Body of pancreas (tissue), 4 donors: Measurements from ENCODE around the gene FICD.

Experiments used
- POLR2A ChIP-seq, 3 donors: fragments of 450-650 bp; IDR thresholded peaks; one replicate each; pipeline ENCODE4 v1.6.1; 2016; ENCODE audit warnings: antibody characterized with exemption in 3 of 3, mild to moderate bottlenecking in 2 of 3
- TF ChIP-seq, protein P1 (sequence below), 7 experiments: fragments of 450-650 bp in 4 of 7; fragments of 200-600 bp in 3 of 7; sonication (generic) in 3 of 7; IDR thresholded peaks; one replicate each; pipeline ENCODE4 v1.5.1; 2016 to 2019; ENCODE audit warnings: antibody characterized with exemption in 7 of 7

DNA sequence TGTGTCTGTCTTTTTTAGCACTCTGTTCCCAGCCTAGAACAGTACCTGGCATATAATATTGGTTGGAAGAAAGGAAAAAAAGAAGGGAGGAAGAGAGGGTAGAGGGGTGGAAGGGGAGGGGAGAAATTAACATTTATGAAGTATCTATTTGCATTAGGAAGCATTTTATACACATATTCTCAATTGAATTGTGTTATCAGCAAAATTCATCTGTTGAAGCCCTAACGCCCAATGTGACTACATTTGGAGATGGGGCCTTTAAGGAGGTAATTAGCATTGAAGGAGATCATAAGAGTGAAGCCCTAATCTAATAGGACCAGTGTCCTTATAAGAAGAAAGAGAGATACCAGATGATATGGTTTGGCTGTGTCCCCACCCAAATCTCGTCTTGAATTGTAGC is 30.2 kb upstream of the FICD start:
- TF ChIP-seq POLR2A (IDR thresholded peaks at IDR 0.05), result no peak
- TF ChIP-seq, protein P1, sequence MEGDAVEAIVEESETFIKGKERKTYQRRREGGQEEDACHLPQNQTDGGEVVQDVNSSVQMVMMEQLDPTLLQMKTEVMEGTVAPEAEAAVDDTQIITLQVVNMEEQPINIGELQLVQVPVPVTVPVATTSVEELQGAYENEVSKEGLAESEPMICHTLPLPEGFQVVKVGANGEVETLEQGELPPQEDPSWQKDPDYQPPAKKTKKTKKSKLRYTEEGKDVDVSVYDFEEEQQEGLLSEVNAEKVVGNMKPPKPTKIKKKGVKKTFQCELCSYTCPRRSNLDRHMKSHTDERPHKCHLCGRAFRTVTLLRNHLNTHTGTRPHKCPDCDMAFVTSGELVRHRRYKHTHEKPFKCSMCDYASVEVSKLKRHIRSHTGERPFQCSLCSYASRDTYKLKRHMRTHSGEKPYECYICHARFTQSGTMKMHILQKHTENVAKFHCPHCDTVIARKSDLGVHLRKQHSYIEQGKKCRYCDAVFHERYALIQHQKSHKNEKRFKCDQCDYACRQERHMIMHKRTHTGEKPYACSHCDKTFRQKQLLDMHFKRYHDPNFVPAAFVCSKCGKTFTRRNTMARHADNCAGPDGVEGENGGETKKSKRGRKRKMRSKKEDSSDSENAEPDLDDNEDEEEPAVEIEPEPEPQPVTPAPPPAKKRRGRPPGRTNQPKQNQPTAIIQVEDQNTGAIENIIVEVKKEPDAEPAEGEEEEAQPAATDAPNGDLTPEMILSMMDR (IDR thresholded peaks at IDR 0.05), result no peak
